B cell (primary cell): ENCODE measurements around the gene EIF2S1. TPM values are rescaled to one million over a fixed set of nuclear protein-coding genes. Genes with fewer than 3 reads are reported as not detected.

Source experiments
- ATAC-seq: fragments of 200-7000 bp; cut with Tn5 transposase; one replicate; pipeline ENCODE4 v1.10.0; 2021; ENCODE audit warnings: low read depth, mild to moderate bottlenecking, moderate number of reproducible peaks, moderate library complexity
- CTCF ChIA-PET: fragments of 350-600 bp; sonication (Branson Sonifier 250); formaldehyde crosslinking; loops from one replicate; lab custom pipeline; 2021; ENCODE audit warnings: antibody characterized with exemption, inconsistent platforms; lab: Charles Lee
- POLR2A ChIA-PET: fragments of 350-600 bp; sonication (Branson Sonifier 250); formaldehyde crosslinking; loops from one replicate; lab custom pipeline; 2021; ENCODE audit warnings: antibody characterized with exemption; lab: Charles Lee
- DNase-seq: peaks from one replicate; pipeline ENCODE4 v3.0.0; 2013
- H2AFZ ChIP-seq: 2 replicates; pipeline ENCODE4 v1.6.1; 2012; ENCODE audit warnings: mild to moderate bottlenecking, low read depth, low read length; ENCODE audit not compliant: insufficient read depth, poor library complexity, severe bottlenecking
- H3K27ac ChIP-seq, 2 donors: 1 replicate in 1 of 2; 2 replicates in 1 of 2; pipeline ENCODE4 v1.5.1; 2012 to 2013; ENCODE audit warnings: low read length in 2 of 2, mild to moderate bottlenecking in 2 of 2, moderate library complexity in 1 of 2
- H3K27me3 ChIP-seq, 4 experiments: fragments of 200-600 bp in 1 of 4; sonication (generic) in 1 of 4; replicated peaks in 1 of 4; 1 replicate in 2 of 4; 2 replicates in 2 of 4; pipeline versions ENCODE4 v1.6.1 to v1.7.0; 2013 to 2016; ENCODE audit warnings: low read length in 3 of 4, mild to moderate bottlenecking in 2 of 4, mixed read lengths in 1 of 4, moderate library complexity in 1 of 4; ENCODE audit not compliant: insufficient read depth in 4 of 4, control insufficient read depth in 3 of 4; ENCODE audit errors: control extremely low read depth in 1 of 4
- H3K36me3 ChIP-seq, 2 experiments: replicated peaks in 1 of 2; 1 replicate in 1 of 2; 2 replicates in 1 of 2; pipeline versions ENCODE4 v1.6.1 to v1.7.1; 2013; ENCODE audit warnings: low read length in 1 of 2; ENCODE audit not compliant: insufficient read depth in 2 of 2, control insufficient read depth in 1 of 2; ENCODE audit errors: control extremely low read depth in 1 of 2, extremely low read depth in 1 of 2
- H3K4me1 ChIP-seq, 2 donors: fragments of 200-600 bp in 1 of 2; sonication (generic) in 1 of 2; 1 replicate in 1 of 2; 2 replicates in 1 of 2; pipeline versions ENCODE4 v1.5.1 to v1.6.1; 2013 to 2017; ENCODE audit warnings: low read length in 2 of 2; ENCODE audit not compliant: control insufficient read depth in 2 of 2, insufficient read depth in 2 of 2
- H3K4me2 ChIP-seq: replicated peaks from 2 replicates; pipeline ENCODE3; 2012; ENCODE audit warnings: mild to moderate bottlenecking, low read depth, low read length; ENCODE audit not compliant: poor library complexity, severe bottlenecking
- H3K4me3 ChIP-seq, 5 experiments: fragments of 200-600 bp in 1 of 5; sonication (generic) in 1 of 5; 1 replicate in 3 of 5; 2 replicates in 2 of 5; pipeline versions ENCODE4 v1.5.1 to v1.7.0; 2011 to 2016; ENCODE audit warnings: low read length in 4 of 5, mild to moderate bottlenecking in 4 of 5, low read depth in 2 of 5, control low read depth in 1 of 5, moderate library complexity in 1 of 5; ENCODE audit not compliant: insufficient read depth in 1 of 5; ENCODE audit errors: control extremely low read depth in 1 of 5, extremely low read depth in 1 of 5
- H3K79me2 ChIP-seq: fragments of 200-600 bp; sonication (generic); one replicate; pipeline ENCODE4 v1.6.0; 2016; ENCODE audit warnings: low read length; ENCODE audit not compliant: control insufficient read depth, insufficient read depth
- H3K9ac ChIP-seq: fragments of 200-600 bp; sonication (generic); 2 replicates; pipeline ENCODE4 v1.6.1; 2017; ENCODE audit warnings: mild to moderate bottlenecking, low read length, moderate library complexity
- H3K9me3 ChIP-seq, 3 donors: one replicate each; pipeline versions ENCODE4 v1.6.1 to v1.7.1; 2013; ENCODE audit warnings: low read length in 2 of 3; ENCODE audit not compliant: control insufficient read depth in 2 of 3, insufficient read depth in 1 of 3; ENCODE audit errors: control extremely low read depth in 1 of 3
- H4K20me1 ChIP-seq: 2 replicates; pipeline ENCODE4 v1.6.0; 2012; ENCODE audit warnings: mild to moderate bottlenecking, low read length; ENCODE audit not compliant: insufficient read depth, control insufficient read depth, poor library complexity, severe bottlenecking
- H3K27ac Mint-ChIP-seq: one replicate; pipeline ENCODE4 v1.8.0; 2021; ENCODE audit warnings: mixed read lengths
- H3K27me3 Mint-ChIP-seq: one replicate; pipeline ENCODE4 v1.8.0; 2021; ENCODE audit warnings: mixed read lengths
- H3K4me1 Mint-ChIP-seq: one replicate; pipeline ENCODE4 v1.8.0; 2021; ENCODE audit warnings: mixed read lengths
- H3K4me3 Mint-ChIP-seq: one replicate; pipeline ENCODE4 v1.8.0; 2021; ENCODE audit warnings: mixed read lengths
- H3K9me3 Mint-ChIP-seq: one replicate; pipeline ENCODE4 v1.8.0; 2022; ENCODE audit warnings: mixed read lengths; ENCODE audit not compliant: insufficient read depth
- CTCF ChIP-seq: fragments of 200-600 bp; IDR thresholded peaks from one replicate; pipeline ENCODE4 v1.8.0; 2022; ENCODE audit warnings: antibody characterized with exemption, mild to moderate bottlenecking
- EZH2 ChIP-seq: IDR thresholded peaks from 2 replicates; pipeline ENCODE4 v1.6.1; 2012; ENCODE audit warnings: borderline replicate concordance, low read depth, mild to moderate bottlenecking, moderate library complexity, low read length; ENCODE audit not compliant: insufficient read depth, poor library complexity, severe bottlenecking
- WGBS: methylation state at CpG from one replicate; pipeline ENCODE4 v1.1.5; 2013; ENCODE audit warnings: missing lambda C conversion rate; ENCODE audit not compliant: insufficient coverage; 5-methylcytosine and 5-hydroxymethylcytosine counted together
- intact Hi-C: fragments of 100-400 bp; cut with micrococcal nuclease; formaldehyde crosslinking; loops from one replicate; pipeline ENCODE4 v1.10.0; 2022
- polyA plus RNA-seq: library from polyadenylated mRNA; depleted of rRNA; stranded (reverse); fragments of >200 nt; gene quantifications from 2 replicates; pipeline ENCODE4 v1.2.3, GENCODE V29; 2012
- total RNA-seq, 2 donors: library from RNA; stranded (reverse); fragments of 120-200 nt in 1 of 2; gene quantifications; 1 replicate in 1 of 2; 2 replicates in 1 of 2; pipeline versions ENCODE4 v1.2.3 to v1.2.4, GENCODE V29; 2013 to 2022

Gene EIF2S1
- total and polyA plus RNA-seq, 2 donors (not counting 1 experiment from before 2014, with no cell fraction given): 10.4 to 39.9 TPM

- ChIA-PET CTCF (no interaction called here), POLR2A (no interaction called here)
- H2AFZ ChIP-seq: no peak overlapping the region
- H3K27me3 ChIP-seq: no peaks in the 10 kb centered on the region
- WGBS: 50% methylated on average over 1 of the region's 6 CpGs
- H3K4me2 ChIP-seq: no peak overlapping the region
- H3K4me3 Mint-ChIP-seq: no peak overlapping the region
- no peaks in the 10 kb centered on the region for H3K4me1 ChIP-seq
- H3K36me3 ChIP-seq: no peaks in the 10 kb centered on the region
- no peak overlapping the region for H3K27ac ChIP-seq
- intact Hi-C loops: no loop called here
- no peaks in the 10 kb centered on the region for H3K4me1 Mint-ChIP-seq
- H3K4me3 ChIP-seq: no peak overlapping the region
- no peak for ATAC-seq
- no peaks in the 10 kb centered on the region for H4K20me1 ChIP-seq
- TF ChIP-seq EZH2: no peak
- no peak for TF ChIP-seq CTCF
- DNase-seq: no peak
- H3K9me3 Mint-ChIP-seq: no peaks in the 10 kb centered on the region
- peaks cover 5% of the 10 kb centered on the region for H3K27me3 Mint-ChIP-seq
- no peak overlapping the region for H3K27ac Mint-ChIP-seq
- no peaks in the 10 kb centered on the region for H3K79me2 ChIP-seq
- H3K9ac ChIP-seq: no peak overlapping the region
- H3K9me3 ChIP-seq: no peaks in the 10 kb centered on the region
These were observed 31.1 kb downstream of the EIF2S1 start for GRCh38 chr14:67391268-67391667.

GRCh38 chr14:67392123-67392522, 32.0 kb downstream of the EIF2S1 start:
- CTCF ChIA-PET: no interaction called here
- no peaks in the 10 kb centered on the region for H3K79me2 ChIP-seq
- H3K36me3 ChIP-seq: no peaks in the 10 kb centered on the region
- no peaks in the 10 kb centered on the region for H3K4me1 ChIP-seq
- intact Hi-C loops: no loop called here
- no peak overlapping the region for H3K4me2 ChIP-seq
- H3K27ac ChIP-seq: no peak overlapping the region
- H4K20me1 ChIP-seq: no peaks in the 10 kb centered on the region
- POLR2A ChIA-PET: no interaction called here
- WGBS: 94% methylated on average over 2 of the region's 3 CpGs
- TF ChIP-seq EZH2: no peak
- no peak for TF ChIP-seq CTCF
- DNase-seq: no peak
- no peaks in the 10 kb centered on the region for H3K4me1 Mint-ChIP-seq
- peaks cover 5% of the 10 kb centered on the region for H3K27me3 Mint-ChIP-seq
- H3K9ac ChIP-seq: no peak overlapping the region
- no peak overlapping the region for H3K4me3 Mint-ChIP-seq
- H2AFZ ChIP-seq: no peak overlapping the region
- H3K4me3 ChIP-seq: no peak overlapping the region
- H3K27ac Mint-ChIP-seq: no peak overlapping the region
- H3K27me3 ChIP-seq: no peaks in the 10 kb centered on the region
- no peaks in the 10 kb centered on the region for H3K9me3 ChIP-seq
- ATAC-seq: no peak
- no peaks in the 10 kb centered on the region for H3K9me3 Mint-ChIP-seq
